ENCODE data around the gene TAAR6.
"Not testable (repeated sequence)": the region's sequence is repeated elsewhere in the genome, so short reads cannot be mapped to it uniquely, and the experiment has no call there.

The TAAR6 gene, protein sequence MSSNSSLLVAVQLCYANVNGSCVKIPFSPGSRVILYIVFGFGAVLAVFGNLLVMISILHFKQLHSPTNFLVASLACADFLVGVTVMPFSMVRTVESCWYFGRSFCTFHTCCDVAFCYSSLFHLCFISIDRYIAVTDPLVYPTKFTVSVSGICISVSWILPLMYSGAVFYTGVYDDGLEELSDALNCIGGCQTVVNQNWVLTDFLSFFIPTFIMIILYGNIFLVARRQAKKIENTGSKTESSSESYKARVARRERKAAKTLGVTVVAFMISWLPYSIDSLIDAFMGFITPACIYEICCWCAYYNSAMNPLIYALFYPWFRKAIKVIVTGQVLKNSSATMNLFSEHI

DNA sequence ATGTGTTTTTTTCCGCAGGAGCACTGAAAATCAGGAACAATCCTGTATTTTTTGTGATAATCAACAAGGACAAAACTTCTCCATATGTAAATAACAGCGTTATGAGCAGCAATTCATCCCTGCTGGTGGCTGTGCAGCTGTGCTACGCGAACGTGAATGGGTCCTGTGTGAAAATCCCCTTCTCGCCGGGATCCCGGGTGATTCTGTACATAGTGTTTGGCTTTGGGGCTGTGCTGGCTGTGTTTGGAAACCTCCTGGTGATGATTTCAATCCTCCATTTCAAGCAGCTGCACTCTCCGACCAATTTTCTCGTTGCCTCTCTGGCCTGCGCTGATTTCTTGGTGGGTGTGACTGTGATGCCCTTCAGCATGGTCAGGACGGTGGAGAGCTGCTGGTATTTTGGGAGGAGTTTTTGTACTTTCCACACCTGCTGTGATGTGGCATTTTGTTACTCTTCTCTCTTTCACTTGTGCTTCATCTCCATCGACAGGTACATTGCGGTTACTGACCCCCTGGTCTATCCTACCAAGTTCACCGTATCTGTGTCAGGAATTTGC lies at the start of gene TAAR6:
Gene TAAR6 (plus strand): TSS at position 102 of the 557 bp plus-strand sequence. CDS start 0 bp downstream, at position 102.
- DNase-seq (ENCODE audit: low read depth in 2 of 2) = no peak

DNA sequence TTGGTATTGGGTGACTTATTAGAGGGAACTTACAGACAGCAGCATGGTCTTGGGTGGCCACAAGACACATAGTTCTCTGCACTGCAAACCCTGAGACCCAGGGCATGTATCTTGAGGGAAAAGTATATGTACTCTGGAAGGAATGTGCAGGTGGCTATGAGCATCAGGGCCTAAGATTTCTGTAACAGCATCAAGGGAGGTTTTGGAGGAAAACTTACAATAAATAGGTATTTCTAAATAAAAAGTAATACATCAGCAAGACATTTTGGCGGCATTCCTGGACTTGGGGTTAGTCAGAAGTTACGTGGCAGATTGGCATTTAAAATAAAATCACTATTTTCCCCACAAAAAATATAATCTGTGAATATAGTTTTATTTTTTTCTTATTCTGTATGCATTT lies 49.2 kb upstream of the TAAR6 start:
- DNase-seq (ENCODE audit: low read depth in 2 of 2) = no peak

DNA sequence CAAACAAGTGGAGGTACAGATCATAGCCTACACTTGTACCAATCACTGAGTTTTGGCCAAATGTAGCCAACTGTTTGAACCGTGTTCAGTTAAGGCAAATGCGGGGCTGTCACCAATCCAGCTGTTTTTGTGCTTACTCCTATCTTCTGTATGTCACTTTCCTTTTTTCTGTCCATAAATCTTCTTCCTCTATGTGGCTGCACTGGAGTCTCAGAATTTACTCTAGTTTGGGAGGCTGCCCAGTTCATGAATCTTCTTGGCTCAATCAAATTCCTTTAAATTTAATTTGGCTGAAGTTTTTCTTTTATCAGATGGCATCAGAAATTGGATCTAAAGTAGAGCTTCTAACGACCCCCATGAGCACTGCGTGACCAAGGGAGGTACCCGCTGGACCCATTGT lies 45.5 kb upstream of the TAAR6 start:
- no peak for DNase-seq (ENCODE audit: low read depth in 2 of 2)

DNA sequence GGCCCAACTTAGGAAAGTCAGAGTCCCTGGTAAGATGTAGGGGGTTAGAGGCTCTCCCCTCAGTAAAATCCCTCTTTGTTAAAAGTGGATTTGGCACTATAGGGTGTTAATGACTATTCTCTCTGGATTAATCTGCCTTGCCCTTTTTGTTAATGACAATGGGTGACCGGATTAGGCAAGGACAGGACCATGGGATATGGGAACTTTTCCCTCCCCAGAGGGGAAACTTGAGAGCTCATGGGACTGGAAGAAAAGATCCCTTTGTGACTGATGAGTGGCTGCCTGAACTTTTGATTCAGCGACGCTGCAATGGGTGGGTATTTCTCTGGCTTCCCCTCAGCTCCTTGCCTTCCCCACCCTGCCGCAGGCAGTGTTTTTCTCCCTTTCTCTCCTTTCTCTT lies 44.3 kb upstream of the TAAR6 start:
- DNase-seq (ENCODE audit: low read depth in 2 of 2) = no peak

DNA sequence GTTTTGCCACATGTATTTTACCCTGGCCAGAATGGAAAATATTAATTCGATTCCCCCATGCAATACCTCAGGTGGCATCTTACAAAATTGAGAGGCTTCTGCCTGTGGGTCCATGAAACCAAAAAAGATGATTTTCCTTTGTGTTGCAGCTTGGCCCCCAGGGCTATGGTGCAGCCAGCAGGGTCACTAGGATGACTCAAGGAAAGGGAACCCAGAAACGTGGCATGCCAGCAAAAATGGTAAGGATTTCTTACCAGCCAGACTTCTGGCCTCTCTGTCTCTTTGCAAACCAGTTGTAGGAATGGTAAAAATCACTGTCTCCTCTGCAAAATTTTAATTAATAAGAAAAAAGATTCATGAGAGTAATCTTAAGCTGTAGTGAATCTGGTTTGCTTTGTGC lies 43.7 kb upstream of the TAAR6 start:
- no peak for DNase-seq (ENCODE audit: low read depth in 2 of 2)

DNA sequence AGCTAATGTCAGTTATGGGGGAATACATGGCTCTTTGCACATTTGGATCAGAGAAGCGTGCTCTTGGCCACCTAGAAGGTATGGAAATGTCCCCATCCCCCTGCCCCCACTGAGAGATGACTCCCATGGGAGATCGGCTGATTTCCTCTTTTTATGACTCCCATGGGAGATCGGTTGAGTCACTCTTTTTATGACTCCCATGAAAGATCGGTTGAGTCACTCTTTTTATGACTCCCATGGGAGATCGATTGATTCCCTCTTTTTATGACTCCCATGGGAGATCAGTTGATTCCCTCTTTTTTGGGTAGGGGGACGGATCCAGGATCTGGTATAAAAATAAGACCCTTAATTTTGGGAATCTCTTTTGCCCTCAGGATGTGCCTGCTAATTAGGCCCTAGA lies 42.3 kb upstream of the TAAR6 start:
- DNase-seq (ENCODE audit: low read depth in 2 of 2) = no peak

DNA sequence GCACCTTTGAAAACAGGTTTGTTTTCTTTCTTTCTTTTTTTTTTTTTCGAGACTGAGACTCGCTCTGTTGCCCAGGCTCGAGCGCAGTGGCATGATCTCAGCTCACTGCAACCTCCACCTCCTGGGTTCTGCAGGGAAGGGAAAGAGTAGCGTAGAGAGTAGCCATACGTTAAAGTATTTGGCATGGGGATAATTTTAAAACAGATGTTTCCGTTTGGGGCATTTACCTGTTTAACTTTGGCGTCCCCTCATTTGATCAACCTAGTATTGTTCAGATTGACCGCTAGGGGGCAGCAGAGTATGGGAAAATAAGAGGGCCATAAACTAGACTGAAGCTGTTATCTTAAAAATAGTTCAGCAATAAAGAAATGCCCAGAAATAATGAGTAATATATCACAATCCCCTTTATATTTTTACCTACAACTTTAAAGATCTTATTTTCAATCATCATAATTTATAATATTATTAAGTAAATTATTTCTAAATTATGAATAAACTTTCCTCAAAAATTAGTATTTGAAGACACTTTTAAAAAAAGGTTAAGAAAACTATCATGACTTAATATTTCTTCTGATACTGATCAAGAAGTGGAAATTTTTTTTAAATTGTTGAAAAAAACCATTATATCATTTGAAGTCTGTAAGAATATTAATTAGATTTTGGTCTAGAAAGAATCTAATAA lies 39.7 kb upstream of the TAAR6 start:
- peak; percentile 39 to 59 for DNase-seq (ENCODE audit: low read depth in 2 of 2)

DNA sequence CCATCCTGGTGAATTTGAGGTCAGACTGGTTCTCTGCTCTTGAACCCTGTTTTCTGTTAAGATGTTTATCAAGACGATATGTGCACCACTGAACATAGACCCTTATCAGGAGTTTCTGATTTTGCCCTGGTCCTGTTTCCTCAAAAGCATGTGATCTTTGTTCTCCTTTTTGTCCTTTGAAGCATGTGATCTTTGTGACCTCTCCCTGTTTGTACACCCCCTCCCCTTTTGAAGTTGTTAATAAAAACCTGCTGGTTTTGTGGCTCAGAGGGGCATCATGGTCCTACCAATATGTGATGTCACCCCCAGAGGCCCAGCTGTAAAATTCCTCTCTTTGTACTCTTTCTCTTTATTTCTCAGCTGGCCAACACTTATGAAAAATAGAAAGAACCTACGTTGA lies 35.6 kb upstream of the TAAR6 start:
- not testable (repeated sequence) for DNase-seq (ENCODE audit: low read depth in 2 of 2)

DNA sequence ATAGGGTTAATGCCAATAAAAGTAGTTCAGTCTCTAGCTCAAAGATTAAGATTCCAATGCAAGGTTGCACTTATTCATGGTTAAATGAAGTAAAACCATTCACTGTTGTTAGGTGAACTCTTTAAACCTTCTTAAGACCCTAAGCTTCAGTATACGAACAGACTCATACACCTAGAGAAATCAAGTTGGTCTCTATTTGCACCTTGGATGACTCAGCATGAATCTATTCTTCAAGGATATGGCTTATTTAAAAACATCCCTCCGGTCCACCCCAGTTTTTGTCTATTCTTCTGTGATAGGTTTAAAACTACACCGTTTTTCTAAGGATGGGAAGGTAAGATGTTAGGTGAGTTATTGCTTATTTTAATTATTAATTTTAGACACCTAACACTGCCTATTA lies 33.0 kb upstream of the TAAR6 start:
- DNase-seq (ENCODE audit: low read depth in 2 of 2) = no peak

DNA sequence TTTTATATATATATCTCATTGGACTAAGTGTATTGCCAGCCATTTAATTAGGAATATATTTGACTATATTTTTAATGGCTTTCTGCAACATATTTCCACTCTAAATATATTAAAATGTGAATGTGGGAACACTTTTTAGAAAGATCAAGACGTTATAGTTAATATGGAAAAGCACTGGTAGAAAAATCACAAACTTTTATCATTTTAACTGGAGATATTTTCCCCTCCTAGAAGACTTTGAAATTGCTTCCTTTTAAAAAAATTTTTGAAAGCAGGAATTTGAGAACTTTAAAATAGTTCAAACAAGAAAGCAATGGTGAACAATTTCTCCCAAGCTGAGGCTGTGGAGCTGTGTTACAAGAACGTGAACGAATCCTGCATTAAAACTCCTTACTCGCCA lies 32.1 kb upstream of the TAAR6 start, which contains the start of gene TAAR9:
Gene TAAR9 (plus strand): TSS at position 301 of the 400 bp plus-strand sequence. CDS start 13 bp downstream, at position 314.
- no peak for DNase-seq (ENCODE audit: low read depth in 2 of 2)

DNA sequence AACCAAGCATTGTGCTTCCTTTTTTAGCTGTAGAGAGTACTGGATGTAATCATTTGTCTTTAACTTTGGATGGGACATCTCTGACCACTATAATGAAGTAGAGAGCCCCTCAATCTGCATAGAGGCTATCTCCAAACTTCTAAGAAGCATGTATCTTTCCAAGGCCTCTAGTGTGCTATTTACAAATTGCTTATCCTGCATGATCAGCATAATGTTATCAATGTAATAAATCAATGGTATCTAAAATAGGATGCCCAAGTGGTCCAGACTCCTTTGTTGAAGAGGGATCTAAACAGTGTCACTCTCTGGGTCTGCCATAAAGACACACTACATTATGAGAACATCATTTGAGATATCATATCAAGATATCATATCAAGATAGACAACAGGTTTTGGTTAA lies 25.3 kb upstream of the TAAR6 start:
- no peak for DNase-seq (ENCODE audit: low read depth in 2 of 2)

DNA sequence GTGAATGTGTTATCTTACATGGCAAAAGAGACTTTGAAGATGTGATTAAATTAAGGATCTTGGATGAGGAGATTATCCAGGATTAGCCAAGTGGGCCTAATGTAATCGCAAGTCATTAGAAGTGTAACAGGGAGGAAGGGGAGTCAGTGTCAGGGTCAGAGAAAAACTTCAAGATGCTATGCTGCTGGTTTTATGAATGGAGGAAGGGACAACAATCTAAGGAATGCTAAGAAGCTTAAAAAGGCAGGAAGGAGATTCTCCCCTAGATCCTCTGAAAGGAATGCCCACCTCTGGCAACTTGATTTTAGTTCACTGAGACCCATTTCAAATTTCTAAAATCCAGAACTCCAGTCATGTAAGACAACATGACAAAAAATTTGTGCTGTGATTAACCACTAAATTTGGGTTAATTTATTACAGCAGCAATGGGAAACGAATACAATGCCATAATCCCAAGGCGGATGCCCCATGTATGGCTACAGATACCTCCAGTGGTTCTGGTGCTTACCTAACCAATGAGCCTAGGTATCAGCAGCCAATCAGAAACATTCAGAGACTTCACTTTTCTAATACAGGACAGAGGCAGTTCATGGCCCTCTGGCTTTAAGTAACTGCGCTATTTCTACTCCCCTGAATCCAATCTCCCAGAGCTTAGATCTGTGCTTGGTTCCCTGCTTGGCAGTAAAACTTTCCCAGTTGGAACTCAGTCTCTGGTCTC lies 21.2 kb upstream of the TAAR6 start:
- no peak for DNase-seq (ENCODE audit: low read depth in 2 of 2)

DNA sequence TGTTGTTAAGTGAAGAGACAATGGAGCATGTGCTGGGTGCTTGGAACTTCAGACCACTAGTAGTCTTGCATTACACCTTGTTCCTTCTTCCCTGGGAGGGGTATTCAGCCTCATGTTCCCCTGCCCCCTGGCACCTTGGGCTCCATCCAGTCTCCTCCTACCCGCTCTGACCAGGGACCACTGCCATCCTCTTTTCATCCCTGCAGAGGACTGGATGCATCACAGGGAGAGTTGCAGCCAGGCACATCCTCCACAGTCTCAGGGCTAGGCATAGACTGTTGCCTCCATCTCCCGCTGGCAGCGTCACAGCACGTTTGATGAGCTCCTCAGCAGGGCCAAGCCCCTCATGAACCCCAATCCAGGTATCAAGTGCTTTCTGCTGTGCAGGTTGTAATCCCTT lies 18.9 kb upstream of the TAAR6 start:
- DNase-seq (ENCODE audit: low read depth in 2 of 2) = no peak

DNA sequence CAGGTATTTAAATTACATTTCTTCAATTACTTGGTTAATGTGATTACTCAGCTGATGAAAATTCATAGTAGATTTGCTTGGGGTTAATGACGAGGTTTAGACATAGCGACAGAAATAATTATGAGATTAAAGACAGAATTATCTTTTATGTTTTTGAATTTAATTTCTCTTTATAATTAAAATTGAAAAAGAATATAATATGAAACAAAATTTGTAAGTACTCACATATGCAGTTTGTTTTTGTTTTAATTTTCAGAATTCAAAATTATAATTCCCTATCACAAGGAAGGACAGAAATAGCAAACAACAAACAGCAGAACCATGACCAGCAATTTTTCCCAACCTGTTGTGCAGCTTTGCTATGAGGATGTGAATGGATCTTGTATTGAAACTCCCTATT lies 17.8 kb upstream of the TAAR6 start, which contains the start of gene TAAR8:
Gene TAAR8 (plus strand): TSS at position 301 of the 400 bp plus-strand sequence. CDS start 21 bp downstream, at position 322.
- no peak for DNase-seq (ENCODE audit: low read depth in 2 of 2)

DNA sequence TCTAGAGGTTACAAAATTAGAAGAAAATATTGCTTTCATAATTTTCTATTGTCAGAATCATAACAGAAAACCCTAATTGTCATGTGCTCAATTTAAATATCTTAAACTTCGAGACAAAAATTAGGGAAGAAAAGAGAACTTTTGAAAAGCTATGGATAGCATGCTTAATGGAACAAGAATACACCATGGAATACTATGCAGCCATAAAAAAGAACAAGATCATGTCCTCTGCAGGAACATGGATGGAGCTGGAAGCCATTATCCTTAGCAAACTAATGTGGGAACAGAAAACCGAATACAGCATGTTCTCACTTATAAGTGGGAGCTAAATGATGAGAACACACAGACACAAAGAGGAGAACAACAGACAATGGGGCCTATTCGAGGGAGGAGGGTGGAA lies 10.0 kb upstream of the TAAR6 start:
- DNase-seq (ENCODE audit: low read depth in 2 of 2) = not testable (repeated sequence)

DNA sequence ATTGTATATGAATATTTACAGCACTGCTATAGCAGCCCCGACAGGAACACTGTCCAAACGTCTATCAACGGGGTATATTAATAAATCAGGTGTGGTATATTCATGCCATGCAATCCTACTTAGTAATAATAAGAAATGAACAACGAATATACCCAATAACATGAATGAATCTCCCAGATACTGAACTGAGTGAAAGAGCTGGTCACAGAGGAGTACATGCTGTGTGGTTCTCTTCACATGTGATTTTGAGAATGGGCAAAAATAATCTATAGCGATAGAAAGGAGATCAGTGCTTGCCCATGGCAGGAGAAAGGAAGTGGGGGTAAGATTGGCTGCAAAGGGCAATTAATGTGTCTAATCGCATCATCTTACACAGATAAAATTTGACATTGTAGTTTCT lies 3.7 kb upstream of the TAAR6 start:
- no peak for DNase-seq (ENCODE audit: low read depth in 2 of 2)

DNA sequence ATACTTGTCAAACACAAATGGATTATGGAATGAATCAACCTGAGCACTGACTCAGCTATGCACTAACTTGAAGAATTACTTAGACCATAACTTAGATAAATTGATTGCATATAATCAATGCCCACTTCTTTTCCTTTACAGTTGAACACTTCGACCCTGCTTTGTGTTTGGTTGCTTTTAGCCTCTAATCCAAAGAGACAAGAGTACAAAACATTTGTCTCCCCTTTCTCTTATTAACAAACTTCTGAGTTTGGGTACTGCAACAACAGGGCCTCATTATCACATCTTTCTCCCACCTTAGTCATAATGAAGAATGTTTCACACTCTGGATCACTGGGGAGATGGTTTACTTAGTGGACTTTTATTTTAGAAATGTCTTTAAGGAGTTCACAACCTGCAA lies 2.6 kb upstream of the TAAR6 start:
- DNase-seq (ENCODE audit: low read depth in 2 of 2) = no peak

DNA sequence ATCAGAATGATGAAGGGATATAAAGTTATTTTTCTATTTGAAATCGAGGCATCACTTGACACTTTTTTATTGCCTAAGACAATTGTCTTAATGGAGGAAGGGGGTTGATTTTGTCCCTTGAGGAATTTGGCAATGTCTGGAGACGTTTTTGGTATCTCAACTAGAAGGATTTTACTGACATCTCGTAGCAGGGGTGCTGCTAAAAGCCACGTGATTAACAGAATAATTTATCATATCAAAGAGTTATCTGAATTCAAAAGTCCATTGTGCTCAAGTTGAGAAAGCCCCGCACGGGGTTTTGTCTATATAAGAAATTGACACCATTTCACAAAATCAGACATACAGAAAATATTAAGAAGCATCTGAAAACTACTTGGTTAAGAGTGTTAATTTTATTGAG lies 1.5 kb upstream of the TAAR6 start:
- DNase-seq (ENCODE audit: low read depth in 2 of 2) = no peak

DNA sequence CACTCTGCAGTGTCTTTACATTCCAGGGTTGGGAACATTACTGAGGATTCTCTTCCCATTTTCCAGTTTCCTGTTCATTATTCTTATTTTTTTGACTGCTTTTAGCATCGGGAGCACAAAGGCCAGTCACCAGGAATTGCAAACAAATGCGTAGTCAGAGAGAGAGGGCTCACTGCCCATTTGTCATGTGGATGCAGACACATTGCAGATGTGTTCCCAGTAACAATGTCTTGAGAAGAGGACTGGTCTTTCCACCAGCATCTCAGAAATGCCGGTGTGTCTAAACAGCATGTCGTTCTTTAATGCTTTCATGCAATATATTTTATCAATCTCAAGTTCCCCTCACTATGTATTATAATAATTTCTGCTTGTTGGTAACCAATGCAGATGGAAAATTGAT lies 952 bp upstream of the TAAR6 start:
- no peak for DNase-seq (ENCODE audit: low read depth in 2 of 2)

DNA sequence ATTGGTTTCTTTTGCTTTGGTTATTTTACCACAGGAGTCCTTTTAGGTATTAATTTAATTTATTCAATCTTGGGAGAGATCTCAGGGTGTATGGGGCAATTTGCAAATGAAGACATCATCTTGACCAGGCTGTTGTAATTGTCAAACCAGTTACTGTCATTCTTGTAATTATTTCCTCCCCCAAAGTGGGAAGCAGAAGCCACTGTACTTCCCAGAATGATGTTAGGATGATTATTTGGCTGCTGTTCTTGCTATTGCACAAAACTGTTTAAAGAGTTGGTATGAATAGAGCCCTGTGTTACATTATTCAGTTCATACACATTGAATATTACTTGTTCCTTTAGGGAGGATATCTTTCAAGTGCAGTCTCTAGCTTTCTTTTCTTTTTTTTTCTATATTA lies 1.7 kb downstream of the TAAR6 start:
- no peak for DNase-seq (ENCODE audit: low read depth in 2 of 2)

DNA sequence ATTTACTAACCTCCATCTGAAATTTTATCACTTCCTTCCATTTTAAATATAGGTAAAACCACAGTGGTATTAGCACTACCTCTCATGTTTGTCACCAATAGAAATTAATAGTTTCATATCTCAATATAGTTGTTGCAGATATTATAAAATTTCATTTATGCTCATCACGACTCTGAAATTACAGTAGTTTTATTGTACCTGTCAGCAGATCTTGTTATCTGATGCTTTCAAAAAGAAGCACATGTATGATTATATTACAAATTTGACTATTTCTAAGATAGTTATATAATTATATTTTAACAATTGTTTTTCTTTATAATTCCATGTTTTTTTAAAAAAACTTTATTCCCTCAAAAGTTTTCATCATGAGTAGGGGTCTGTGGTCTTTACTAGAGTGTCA lies 14.6 kb downstream of the TAAR6 start:
- DNase-seq (ENCODE audit: low read depth in 2 of 2) = no peak

DNA sequence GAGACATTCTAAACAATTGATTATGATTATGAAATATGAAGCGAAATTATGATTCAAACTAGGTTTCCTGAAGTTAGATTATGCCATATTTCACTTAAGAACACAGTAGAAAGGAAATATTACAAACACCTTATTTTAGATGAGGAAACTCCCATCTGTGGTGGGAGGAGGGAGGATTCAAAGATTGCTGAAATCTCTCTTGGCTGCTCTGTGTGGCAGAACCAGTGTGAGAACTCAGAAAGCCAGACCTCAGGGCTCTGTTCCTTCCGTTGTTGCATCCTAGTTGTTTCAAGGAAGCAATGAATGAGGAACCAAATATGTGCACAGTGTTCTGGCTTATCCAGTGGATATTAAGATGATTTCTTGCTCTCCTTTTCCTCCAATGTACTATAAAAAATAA lies 17.3 kb downstream of the TAAR6 start:
- no peak for DNase-seq (ENCODE audit: low read depth in 2 of 2)

Data from stimulated activated CD8-positive, alpha-beta memory T cell treated with anti-CD3 and anti-CD28 coated beads, Interleukin-2, amount 100 ng/mL, for 1 hour (primary cell).